ENCODE measurements around the gene GRM7.

GRM7 gene

DNA sequence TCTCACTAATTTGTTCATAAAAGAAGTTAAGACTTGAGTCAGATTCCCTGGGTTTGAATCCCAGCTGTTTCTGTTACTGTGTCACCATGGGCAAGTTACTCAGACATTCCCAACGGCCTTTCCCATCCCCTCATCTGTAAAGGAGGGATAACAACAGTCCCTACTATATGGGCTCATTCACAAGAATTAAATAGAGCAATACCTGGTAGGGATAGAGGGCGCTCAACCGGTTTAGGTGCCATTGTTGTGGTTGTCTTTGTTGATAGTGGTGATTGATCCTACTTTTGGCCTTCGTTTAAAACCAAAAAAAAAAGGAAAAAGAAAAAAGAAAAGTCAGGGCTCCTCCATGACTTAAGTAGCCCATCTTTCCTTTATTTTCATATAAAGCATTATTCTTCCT is 563.1 kb downstream of the GRM7 start:
- Histone ChIP-seq H3K27ac (no peak overlapping the region), H3K4me3 (no peak overlapping the region)
- TF ChIP-seq, protein P1, sequence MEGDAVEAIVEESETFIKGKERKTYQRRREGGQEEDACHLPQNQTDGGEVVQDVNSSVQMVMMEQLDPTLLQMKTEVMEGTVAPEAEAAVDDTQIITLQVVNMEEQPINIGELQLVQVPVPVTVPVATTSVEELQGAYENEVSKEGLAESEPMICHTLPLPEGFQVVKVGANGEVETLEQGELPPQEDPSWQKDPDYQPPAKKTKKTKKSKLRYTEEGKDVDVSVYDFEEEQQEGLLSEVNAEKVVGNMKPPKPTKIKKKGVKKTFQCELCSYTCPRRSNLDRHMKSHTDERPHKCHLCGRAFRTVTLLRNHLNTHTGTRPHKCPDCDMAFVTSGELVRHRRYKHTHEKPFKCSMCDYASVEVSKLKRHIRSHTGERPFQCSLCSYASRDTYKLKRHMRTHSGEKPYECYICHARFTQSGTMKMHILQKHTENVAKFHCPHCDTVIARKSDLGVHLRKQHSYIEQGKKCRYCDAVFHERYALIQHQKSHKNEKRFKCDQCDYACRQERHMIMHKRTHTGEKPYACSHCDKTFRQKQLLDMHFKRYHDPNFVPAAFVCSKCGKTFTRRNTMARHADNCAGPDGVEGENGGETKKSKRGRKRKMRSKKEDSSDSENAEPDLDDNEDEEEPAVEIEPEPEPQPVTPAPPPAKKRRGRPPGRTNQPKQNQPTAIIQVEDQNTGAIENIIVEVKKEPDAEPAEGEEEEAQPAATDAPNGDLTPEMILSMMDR (IDR thresholded peaks at IDR 0.05), result no peak
- DNase-seq (ENCODE audit: low spot score), result no peak

DNA sequence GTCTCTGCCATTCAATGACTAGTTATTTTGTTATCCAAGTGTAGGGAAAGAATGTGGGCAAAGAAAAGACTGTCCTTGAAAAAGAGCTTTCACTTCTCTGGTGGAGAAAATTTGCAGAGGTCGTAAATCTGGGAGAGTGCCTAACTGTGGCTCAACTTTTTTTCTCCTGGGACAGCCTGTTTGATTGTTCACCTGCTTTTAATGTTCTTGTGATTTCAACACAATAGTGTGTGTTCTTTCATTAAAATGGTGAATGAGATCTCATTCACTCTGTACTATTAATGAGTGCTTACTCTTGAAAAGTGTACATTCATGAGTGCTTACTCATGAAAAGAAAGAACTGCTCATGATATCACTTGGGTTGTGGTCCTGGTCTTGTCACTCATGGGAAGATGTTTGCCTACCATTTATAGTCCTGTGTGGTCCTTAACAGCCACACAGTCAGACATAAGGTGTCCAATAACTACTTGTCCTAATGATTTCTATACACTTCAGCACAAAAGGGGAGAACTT is 567.3 kb downstream of the GRM7 start:
- no peak overlapping the region for H3K27ac ChIP-seq
- no peak overlapping the region for H3K4me3 ChIP-seq
- no peak for DNase-seq (ENCODE audit: low spot score)
- TF ChIP-seq, protein P1 (IDR thresholded peaks at IDR 0.05), result no peak

DNA sequence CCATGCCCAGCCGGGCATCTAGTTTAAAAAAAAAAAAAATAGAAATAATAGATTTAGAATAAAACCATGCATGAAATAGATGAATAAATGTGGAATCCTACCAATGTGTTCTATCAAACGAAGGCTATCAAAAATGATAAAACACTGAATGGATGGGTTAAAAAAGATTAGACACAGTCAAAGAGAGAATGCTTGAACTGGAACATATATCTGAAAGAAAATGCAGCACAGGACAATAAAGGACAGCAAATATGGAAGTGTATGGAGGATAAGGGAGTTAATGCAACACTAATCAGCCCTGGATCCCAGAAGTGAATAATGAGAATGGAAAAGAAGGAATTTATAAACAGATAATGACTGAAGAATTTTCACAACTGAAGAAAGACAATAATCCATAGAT is 571.7 kb downstream of the GRM7 start:
- Histone ChIP-seq H3K27ac (no peak overlapping the region), H3K4me3 (no peak overlapping the region)
- no peak for DNase-seq (ENCODE audit: low spot score)
- TF ChIP-seq, protein P1 (IDR thresholded peaks at IDR 0.05), result no peak

DNA sequence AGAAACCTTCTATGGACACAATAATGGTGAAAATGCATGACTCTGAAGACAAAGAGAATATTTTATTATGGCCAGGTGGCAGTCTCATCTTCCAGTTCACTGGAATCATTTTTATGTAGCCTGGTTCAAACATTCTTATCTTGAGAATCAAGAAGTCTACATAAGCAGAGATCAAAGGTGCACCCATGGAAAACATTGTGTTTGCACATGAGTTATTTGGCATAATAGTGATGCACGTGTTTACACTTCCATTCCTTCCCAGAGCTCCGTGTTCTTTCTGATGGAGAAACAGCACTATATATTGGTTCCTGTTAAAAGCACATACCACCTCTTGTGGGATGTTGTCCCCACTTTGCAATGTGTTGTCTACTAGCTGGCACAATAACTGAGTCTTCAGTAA is 572.2 kb downstream of the GRM7 start:
- Histone ChIP-seq H3K4me3 (no peak overlapping the region), H3K27ac (no peak overlapping the region)
- TF ChIP-seq, protein P1 (IDR thresholded peaks at IDR 0.05), result no peak
- DNase-seq (ENCODE audit: low spot score), result no peak

DNA sequence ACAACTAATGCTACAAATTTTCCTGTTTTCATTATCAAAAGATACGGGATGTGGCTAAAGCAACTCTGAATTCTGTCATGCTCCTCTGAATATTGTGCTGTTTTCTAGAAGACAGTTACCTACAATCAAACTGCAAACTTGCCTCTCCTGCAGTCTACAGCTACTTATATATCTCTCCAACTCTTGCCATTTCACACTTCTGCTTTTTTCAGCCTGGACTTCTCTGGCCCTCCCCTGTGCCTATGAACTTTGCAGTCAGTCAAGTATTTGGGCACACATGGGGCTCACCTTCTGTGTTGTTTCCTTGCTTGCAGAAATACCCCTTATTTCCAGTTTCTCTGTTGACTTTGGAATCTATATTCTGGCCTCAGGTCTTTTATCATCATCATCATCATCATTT is 575.6 kb downstream of the GRM7 start:
- no peak for DNase-seq (ENCODE audit: low spot score)

DNA sequence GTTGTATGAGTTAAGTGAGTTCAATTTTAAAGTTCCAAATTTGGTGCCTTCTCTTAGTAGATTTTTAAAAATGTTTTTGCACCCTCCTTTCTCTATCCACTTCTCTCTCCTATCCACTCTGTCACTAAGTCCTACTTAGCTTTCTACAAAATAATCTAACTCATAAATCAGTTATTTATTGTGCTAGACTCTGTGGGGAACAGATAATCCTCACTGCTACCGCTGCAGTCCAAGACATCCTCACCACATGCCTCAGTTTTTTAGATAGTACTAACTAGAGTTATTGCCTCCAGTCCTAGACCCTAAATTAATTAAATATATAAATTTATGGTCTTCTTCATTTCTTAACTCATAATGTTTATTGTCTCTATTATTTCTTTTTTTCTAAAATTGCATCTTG is 576.3 kb downstream of the GRM7 start:
- Histone ChIP-seq H3K27ac (no peak overlapping the region), H3K4me3 (no peak overlapping the region)
- DNase-seq (ENCODE audit: low spot score), result no peak
- TF ChIP-seq, protein P1 (IDR thresholded peaks at IDR 0.05), result no peak

More for the DNA sequence above, 575.6 kb downstream of the GRM7 start:
- Histone ChIP-seq H3K27ac (no peak overlapping the region), H3K4me3 (no peak overlapping the region)
- TF ChIP-seq, protein P1 (IDR thresholded peaks at IDR 0.05), result no peak

DNA sequence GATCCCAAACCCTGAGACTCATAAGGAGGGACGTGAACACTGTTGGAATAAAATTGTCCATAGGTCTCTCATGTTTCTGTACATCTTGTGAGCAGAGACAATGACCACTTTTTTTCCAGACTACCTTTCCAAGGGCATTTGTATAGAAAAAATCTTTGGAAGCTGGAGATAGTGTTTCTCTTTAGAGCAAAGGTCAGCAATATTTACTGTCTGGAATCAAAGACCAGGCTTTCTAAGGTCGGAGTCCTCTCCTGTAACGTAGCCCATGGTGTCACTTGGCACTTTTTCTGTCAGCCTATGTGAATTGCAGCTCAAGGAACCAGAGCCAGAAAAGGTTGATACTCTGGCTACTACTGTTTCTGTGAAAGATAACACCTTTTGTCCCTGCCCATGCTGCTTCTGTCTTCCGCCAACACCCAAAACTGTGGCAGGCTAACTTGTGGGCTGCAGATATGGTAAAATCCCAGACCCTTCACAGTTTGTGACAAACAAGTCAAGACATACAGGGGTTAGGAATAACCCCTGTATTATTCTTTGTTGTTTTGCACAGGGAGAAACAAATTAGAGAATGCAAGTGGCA is 578.3 kb downstream of the GRM7 start:
- TF ChIP-seq, protein P1 (IDR thresholded peaks at IDR 0.05), result no peak
- Histone ChIP-seq H3K4me3 (no peak overlapping the region), H3K27ac (no peak overlapping the region)
- DNase-seq (ENCODE audit: low spot score), result no peak
